Small intestine (tissue), 7 donors: Measurements from ENCODE around the gene SLC6A12. TPM values are rescaled to one million over a fixed set of nuclear protein-coding genes. Genes with fewer than 3 reads are reported as not detected.
"Not testable (repeated sequence)": the region's sequence is repeated elsewhere in the genome, so short reads cannot be mapped to it uniquely, and the experiment has no call there.

Experiments used
- DNase-seq, 2 donors: peaks; one replicate each; pipeline versions ENCODE4 v3.0.0 to v3.0.0-alpha.2; 2013
- FAIRE-seq: peaks from 2 replicates; lab custom pipeline; 2012; peaks lifted over from hg19 to GRCh38; lab: Jason Lieb, UNC
- H3K27ac ChIP-seq, 3 donors: one replicate each; pipeline ENCODE4 v1.5.1; 2013; ENCODE audit warnings: low read length in 2 of 3, mild to moderate bottlenecking in 2 of 3, control low read depth in 1 of 3, inconsistent platforms in 1 of 3, low read depth in 1 of 3, moderate library complexity in 1 of 3
- H3K27me3 ChIP-seq, 3 donors: one replicate each; pipeline ENCODE4 v1.6.1; 2013; ENCODE audit warnings: low read length in 3 of 3, inconsistent platforms in 1 of 3; ENCODE audit not compliant: control insufficient read depth in 3 of 3, insufficient read depth in 3 of 3
- H3K36me3 ChIP-seq, 3 donors: one replicate each; pipeline ENCODE4 v1.6.1; 2013; ENCODE audit warnings: low read length in 3 of 3, inconsistent platforms in 1 of 3, low read depth in 1 of 3, mild to moderate bottlenecking in 1 of 3, moderate library complexity in 1 of 3; ENCODE audit not compliant: control insufficient read depth in 3 of 3, insufficient read depth in 2 of 3
- H3K4me1 ChIP-seq, 3 donors: one replicate each; pipeline ENCODE4 v1.6.1; 2013; ENCODE audit warnings: low read length in 2 of 3, inconsistent platforms in 1 of 3, low read depth in 1 of 3, mild to moderate bottlenecking in 1 of 3, moderate library complexity in 1 of 3; ENCODE audit not compliant: control insufficient read depth in 3 of 3, insufficient read depth in 2 of 3
- H3K4me3 ChIP-seq, 3 donors: one replicate each; pipeline ENCODE4 v1.5.1; 2013; ENCODE audit warnings: low read length in 3 of 3, control low read depth in 1 of 3, inconsistent platforms in 1 of 3, low read depth in 1 of 3, mild to moderate bottlenecking in 1 of 3, moderate library complexity in 1 of 3
- H3K9me3 ChIP-seq, 2 donors: one replicate each; pipeline ENCODE4 v1.6.1; 2013; ENCODE audit warnings: low read depth in 1 of 2, low read length in 1 of 2; ENCODE audit not compliant: control insufficient read depth in 2 of 2, insufficient read depth in 1 of 2
- WGBS, 3 donors: extraction: QIAGEN DNeasy Blood & Tissue Kit; methylation state at CpG; one replicate each; pipeline ENCODE4 v1.1.7; 2013; 5-methylcytosine and 5-hydroxymethylcytosine counted together
- polyA plus RNA-seq, 4 donors: library from polyadenylated mRNA; stranded (reverse) in 3 of 4; unstranded in 1 of 4; fragments of 200-250 nt in 3 of 4; fragments of 120-200 nt in 1 of 4; gene quantifications; one replicate each; pipeline versions ENCODE4 v1.2.1 to v1.2.3, GENCODE V29; 2013
- donor health status: healthy with polysubstance abuse.
- donor health status: control.
- donor health status: control.
- donor health status: Bipolar disorder and iron deficiency.
- donor health status: healthy.

SLC6A12 gene
- polyA plus RNA-seq, 4 donors, result 0.06 to 9.4 (median 1.7) TPM

DNA sequence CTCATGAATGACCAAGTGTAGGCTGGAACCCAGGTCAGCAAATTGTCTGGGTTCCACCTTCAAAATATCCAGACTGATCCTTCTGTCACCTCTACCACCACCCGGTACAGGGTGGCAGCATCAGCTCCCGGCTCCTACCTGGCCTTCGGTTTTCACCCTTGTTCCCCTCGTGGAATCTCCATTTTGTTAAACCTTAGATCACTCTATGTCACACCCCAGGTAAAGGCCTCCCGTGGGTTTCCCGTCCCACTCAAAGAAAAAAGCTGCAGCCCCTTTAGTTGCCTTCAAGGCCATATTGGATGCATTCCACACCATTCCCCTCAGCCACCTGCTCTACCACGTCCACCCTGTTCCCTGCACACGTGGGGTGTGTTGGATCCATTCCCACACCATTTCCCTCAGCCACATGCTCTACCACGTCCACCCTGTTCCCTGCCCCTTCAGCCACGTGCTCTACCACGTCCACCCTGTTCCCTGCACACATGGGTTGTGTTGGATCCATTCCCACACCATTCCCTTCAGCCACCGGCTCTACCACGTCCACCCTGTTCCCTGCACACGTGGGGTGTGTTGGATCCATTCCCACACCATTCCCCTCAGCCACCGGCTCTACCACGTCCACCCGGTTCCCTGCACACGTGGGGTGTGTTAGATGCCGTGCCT is 24.9 kb upstream of the SLC6A12 start:
- 70 to 81% (median 78%) methylated on average over 17 to 19 of the region's 19 CpGs for WGBS, 3 donors
- H3K4me1 ChIP-seq, result peaks cover 0 to 13% (median 0%) of the 10 kb centered on the region in 3 donors
- no peak for DNase-seq
- no peaks in the 10 kb centered on the region for H3K36me3 ChIP-seq
- no peak overlapping the region for H3K4me3 ChIP-seq
- H3K27ac ChIP-seq, result no peak overlapping the region
- peaks cover 0 to 2% (median 0%) of the 10 kb centered on the region in 3 donors for H3K27me3 ChIP-seq
- no peak for FAIRE-seq
- H3K9me3 ChIP-seq, result peaks cover 4 to 31% of the 10 kb centered on the region in 2 donors

- no peak for FAIRE-seq
- Histone ChIP-seq H3K9me3 (peaks cover 4 to 31% of the 10 kb centered on the region in 2 donors), H3K27me3 (peaks cover 0 to 3% (median 0%) of the 10 kb centered on the region in 3 donors), H3K27ac (peak overlapping the region in 1 of 3 donors; percentile 88), H3K4me3 (peak overlapping the region in 1 of 3 donors; percentile 5), H3K4me1 (peaks cover 0 to 13% (median 0%) of the 10 kb centered on the region in 3 donors), H3K36me3 (no peaks in the 10 kb centered on the region)
- no peak for DNase-seq
- WGBS, 3 donors, result 89 to 91% (median 90%) methylated on average over 9 of the region's 9 CpGs
These were observed 24.2 kb upstream of the SLC6A12 start for GRCh38 chr12:238116-238515.

DNA sequence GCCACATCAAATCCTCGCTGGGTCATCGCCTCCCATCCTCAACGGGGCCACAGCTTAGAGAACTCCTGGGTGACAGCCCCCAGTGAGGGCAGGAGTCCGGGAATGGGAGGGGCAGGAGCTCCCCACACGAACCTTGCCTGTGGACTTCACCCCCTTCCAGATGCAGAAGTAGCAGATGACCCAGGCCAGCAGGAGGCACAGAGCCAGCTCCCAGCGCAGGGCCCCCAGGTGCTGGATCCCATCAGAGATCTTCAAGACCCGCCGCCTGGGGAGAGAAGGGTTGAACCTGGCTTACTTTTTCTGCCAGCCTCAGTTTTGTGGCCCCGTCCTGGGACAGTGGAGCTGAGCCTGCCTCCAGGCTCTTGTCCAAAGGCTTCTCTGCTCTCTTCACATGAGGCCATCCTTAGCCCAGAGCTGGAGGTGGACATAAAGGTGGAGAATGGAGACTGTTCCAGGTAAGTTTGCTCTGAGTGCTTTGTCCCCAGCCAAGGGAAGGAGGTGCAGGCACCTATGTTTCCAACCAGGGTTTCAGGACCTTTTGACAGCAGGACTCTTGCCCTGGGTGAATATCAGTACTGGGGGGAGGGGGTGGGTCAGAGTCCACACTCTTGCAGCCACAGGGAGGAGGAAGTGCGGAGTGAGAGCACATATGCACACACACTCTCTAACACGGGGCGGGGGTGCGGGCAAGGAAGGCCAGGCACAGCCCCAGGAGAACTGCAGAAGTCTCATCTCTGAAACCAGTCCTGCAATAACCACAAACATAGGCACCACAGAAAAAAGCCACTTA is 23.3 kb upstream of the SLC6A12 start:
- FAIRE-seq, result no peak
- H3K27ac ChIP-seq, result peak overlapping the region; percentile 45 to 88 (median 55)
- peak; percentile 76 to 95 for DNase-seq
- peaks cover 0 to 3% (median 0%) of the 10 kb centered on the region in 3 donors for H3K27me3 ChIP-seq
- H3K4me3 ChIP-seq, result peak overlapping the region in 1 of 3 donors; percentile 39
- peaks cover 0 to 13% (median 0%) of the 10 kb centered on the region in 3 donors for H3K4me1 ChIP-seq
- no peaks in the 10 kb centered on the region for H3K36me3 ChIP-seq
- WGBS, 3 donors, result 37 to 74% (median 43%) methylated on average over 13 of the region's 13 CpGs
- H3K9me3 ChIP-seq, result peaks cover 4 to 31% of the 10 kb centered on the region in 2 donors

DNA sequence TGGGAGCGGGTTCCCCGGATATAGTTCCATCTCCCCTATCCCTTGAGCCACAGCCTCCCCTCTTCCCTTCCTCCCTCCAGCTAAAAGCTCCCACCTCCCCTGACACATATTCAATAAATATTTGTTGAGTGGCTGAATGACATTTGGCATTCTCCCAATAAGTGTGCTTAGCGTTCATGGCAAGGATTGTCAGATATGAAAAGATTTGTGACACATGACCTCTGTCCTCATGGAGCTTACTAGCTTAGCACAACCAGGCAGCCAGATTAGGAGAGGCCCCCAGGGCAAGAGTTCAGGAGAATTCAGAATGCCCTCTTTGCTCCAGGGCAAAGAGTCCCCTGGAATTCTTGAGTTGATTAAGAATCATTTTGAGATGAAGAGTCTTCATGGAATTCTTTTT is 22.5 kb upstream of the SLC6A12 start:
- H3K4me3 ChIP-seq, result no peak overlapping the region
- WGBS, 3 donors, result 67 to 83% (median 80%) methylated on average over 3 of the region's 3 CpGs
- H3K36me3 ChIP-seq, result no peaks in the 10 kb centered on the region
- peak in 1 of 2 donors; percentile 86 for DNase-seq
- FAIRE-seq, result no peak
- H3K27me3 ChIP-seq, result peaks cover 0 to 3% (median 0%) of the 10 kb centered on the region in 3 donors
- H3K27ac ChIP-seq, result peak overlapping the region in 2 of 3 donors; percentile 38 to 88
- peaks cover 4 to 31% of the 10 kb centered on the region in 2 donors for H3K9me3 ChIP-seq
- H3K4me1 ChIP-seq, result peaks cover 0 to 13% (median 0%) of the 10 kb centered on the region in 3 donors

- H3K27ac ChIP-seq, result not testable (repeated sequence)
- WGBS, 3 donors, result 61 to 82% (median 63%) methylated on average over 4 of the region's 4 CpGs
These were observed 22.0 kb upstream of the SLC6A12 start for GRCh38 chr12:235967-236366.

GRCh38 chr12:234891-235415 is 21.0 kb upstream of the SLC6A12 start:
- Histone ChIP-seq H3K27me3 (peaks cover 0 to 3% (median 0%) of the 10 kb centered on the region in 3 donors), H3K36me3 (no peaks in the 10 kb centered on the region), H3K4me1 (peaks cover 0 to 13% (median 0%) of the 10 kb centered on the region in 3 donors), H3K9me3 (peaks cover 4 to 31% of the 10 kb centered on the region in 2 donors), H3K27ac (no peak overlapping the region), H3K4me3 (no peak overlapping the region)
- 94% methylated on average over 10 of the region's 10 CpGs for WGBS, 3 donors
- no peak for DNase-seq
- no peak for FAIRE-seq

More at GRCh38 chr12:235967-236366, 22.0 kb upstream of the SLC6A12 start:
- peaks cover 0 to 13% (median 0%) of the 10 kb centered on the region in 3 donors for H3K4me1 ChIP-seq
- FAIRE-seq, H3K4me3 ChIP-seq, H3K36me3 ChIP-seq, H3K27me3 ChIP-seq: not testable (repeated sequence)
- peaks cover 4 to 31% of the 10 kb centered on the region in 2 donors for H3K9me3 ChIP-seq
- DNase-seq, result peak in 1 of 2 donors; percentile 62

DNA sequence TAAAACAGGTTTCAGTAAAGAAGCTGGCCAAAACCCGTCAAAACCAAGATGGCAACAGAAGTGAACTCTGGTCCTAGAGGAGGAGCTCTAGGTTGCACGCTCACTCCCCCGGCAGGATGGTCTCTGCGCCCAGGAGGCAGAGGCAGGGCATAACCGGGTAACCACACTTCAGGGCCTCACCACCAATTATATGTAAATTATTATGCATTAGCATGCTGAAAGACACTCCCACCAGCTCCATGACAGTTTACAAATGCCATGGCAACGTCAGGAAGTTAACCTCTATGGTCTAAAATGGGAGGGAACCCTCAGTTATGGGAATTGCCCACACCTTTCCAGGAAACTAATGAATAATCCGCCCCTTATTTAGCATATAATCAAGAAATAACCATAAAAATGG is 20.1 kb upstream of the SLC6A12 start:
- Histone ChIP-seq H3K36me3 (no peaks in the 10 kb centered on the region), H3K27ac (no peak overlapping the region), H3K4me1 (peaks cover 0 to 13% (median 0%) of the 10 kb centered on the region in 3 donors), H3K4me3 (no peak overlapping the region), H3K9me3 (peaks cover 4 to 28% of the 10 kb centered on the region in 2 donors), H3K27me3 (peaks cover 0 to 3% (median 2%) of the 10 kb centered on the region in 3 donors)
- FAIRE-seq (no peak), DNase-seq (no peak)
- WGBS, 3 donors, result 75 to 82% (median 76%) methylated on average over 7 of the region's 7 CpGs

- H3K9me3 ChIP-seq, result peaks cover 4 to 26% of the 10 kb centered on the region in 2 donors
- no peak overlapping the region for H3K27ac ChIP-seq
- peaks cover 0 to 13% (median 0%) of the 10 kb centered on the region in 3 donors for H3K4me1 ChIP-seq
- no peak for DNase-seq
- no peaks in the 10 kb centered on the region for H3K36me3 ChIP-seq
- 80 to 93% (median 82%) methylated on average over 3 of the region's 3 CpGs for WGBS, 3 donors
- no peak overlapping the region for H3K4me3 ChIP-seq
- no peak for FAIRE-seq
- H3K27me3 ChIP-seq, result peaks cover 0 to 3% (median 2%) of the 10 kb centered on the region in 3 donors
These were observed 19.6 kb upstream of the SLC6A12 start for GRCh38 chr12:233615-233968.
